C4-2B (cell line): ENCODE results near the gene DPYSL4.

Experiments used
- H3K27ac ChIP-seq: fragments of 450-650 bp; 2 replicates; pipeline ENCODE4 v1.5.1; 2017
- CTCF ChIP-seq: fragments of 450-650 bp; conservative IDR thresholded peaks from 2 replicates; pipeline ENCODE4 v1.5.1; 2017; ENCODE audit warnings: mild to moderate bottlenecking
- ZFX ChIP-seq: fragments of 450-650 bp; IDR thresholded peaks from 2 replicates; pipeline ENCODE4 v1.6.1; 2017

Gene DPYSL4

GRCh38 chr10:132150777-132151176 lies 36.0 kb upstream of the DPYSL4 start:
- H3K27ac ChIP-seq: no peak overlapping the region
- TF ChIP-seq ZFX (no peak), CTCF (no peak)

- no peak for TF ChIP-seq CTCF
- no peak for TF ChIP-seq ZFX
Observed at GRCh38 chr10:132151286-132151950, 35.3 kb upstream of the DPYSL4 start.

GRCh38 chr10:132151951-132152505 lies 34.7 kb upstream of the DPYSL4 start:
- TF ChIP-seq CTCF: no peak
- TF ChIP-seq ZFX: no peak
- no peak overlapping the region for H3K27ac ChIP-seq

More at GRCh38 chr10:132151286-132151950, 35.3 kb upstream of the DPYSL4 start:
- no peak overlapping the region for H3K27ac ChIP-seq

- no peak overlapping the region for H3K27ac ChIP-seq
Observed at GRCh38 chr10:132152896-132153580, 33.7 kb upstream of the DPYSL4 start.

GRCh38 chr10:132153616-132154217 lies 33.0 kb upstream of the DPYSL4 start:
- H3K27ac ChIP-seq: no peak overlapping the region
- TF ChIP-seq CTCF (no peak), ZFX (no peak)

More at GRCh38 chr10:132152896-132153580, 33.7 kb upstream of the DPYSL4 start:
- TF ChIP-seq CTCF: no peak
- TF ChIP-seq ZFX: no peak

GRCh38 chr10:132154440-132154839 lies 32.3 kb upstream of the DPYSL4 start:
- H3K27ac ChIP-seq: no peak overlapping the region
- TF ChIP-seq CTCF (no peak), ZFX (no peak)

GRCh38 chr10:132154931-132155330 lies 31.8 kb upstream of the DPYSL4 start:
- no peak for TF ChIP-seq CTCF
- TF ChIP-seq ZFX: no peak
- no peak overlapping the region for H3K27ac ChIP-seq
